Stomach (tissue), 9 donors: ENCODE results near the gene AFDN. TPM values are rescaled to one million over a fixed set of nuclear protein-coding genes. Genes with fewer than 3 reads are reported as not detected.

ENCODE experiments used
- DNase-seq, 2 donors: peaks; one replicate each; pipeline versions ENCODE4 v3.0.0 to v3.0.0-alpha.2; 2013 to 2019
- H3K27ac ChIP-seq, 5 donors: fragments of 200-600 bp in 4 of 5; sonication (generic) in 4 of 5; one replicate each; pipeline ENCODE4 v1.5.1; 2013 to 2019; ENCODE audit warnings: mild to moderate bottlenecking in 1 of 5, moderate library complexity in 1 of 5
- H3K27me3 ChIP-seq, 3 donors: fragments of 200-600 bp; sonication (generic); one replicate each; pipeline ENCODE4 v1.5.1; 2017 to 2019; ENCODE audit warnings: mixed run types in 1 of 3
- H3K36me3 ChIP-seq, 4 donors: fragments of 200-600 bp; sonication (generic); 1 replicate in 3 of 4; 2 replicates in 1 of 4; pipeline ENCODE4 v1.5.1; 2016 to 2019
- H3K4me1 ChIP-seq, 4 donors: fragments of 200-600 bp; sonication (generic); one replicate each; pipeline ENCODE4 v1.5.1; 2016 to 2019
- H3K4me3 ChIP-seq, 4 donors: fragments of 200-600 bp; sonication (generic) in 3 of 4; one replicate each; pipeline ENCODE4 v1.5.1; 2016 to 2019; ENCODE audit warnings: mild to moderate bottlenecking in 1 of 4
- H3K9me3 ChIP-seq, 4 donors: fragments of 200-600 bp; sonication (generic); one replicate each; pipeline ENCODE4 v1.5.1; 2016 to 2019
- CTCF ChIP-seq, 7 experiments: fragments of 450-650 bp in 4 of 7; fragments of 200-600 bp in 3 of 7; sonication (generic) in 3 of 7; IDR thresholded peaks; one replicate each; pipeline ENCODE4 v1.5.1; 2016 to 2019; ENCODE audit warnings: antibody characterized with exemption in 7 of 7, control low read depth in 2 of 7, mild to moderate bottlenecking in 1 of 7
- EP300 ChIP-seq: sonication (generic); formaldehyde crosslinking; IDR thresholded peaks from one replicate; pipeline ENCODE4 v1.6.1; 2017; ENCODE audit warnings: antibody characterized with exemption
- POLR2A ChIP-seq, 4 donors: fragments of 450-650 bp; IDR thresholded peaks; one replicate each; pipeline ENCODE4 v1.6.1; 2016; ENCODE audit warnings: antibody characterized with exemption in 4 of 4, control low read depth in 2 of 4, mild to moderate bottlenecking in 1 of 4, moderate library complexity in 1 of 4
- POLR2AphosphoS5 ChIP-seq, 3 donors: sonication (generic); formaldehyde crosslinking; IDR thresholded peaks; one replicate each; pipeline ENCODE4 v1.6.1; 2016; ENCODE audit warnings: antibody characterized with exemption in 3 of 3
- WGBS, 5 donors: extraction: QIAGEN DNeasy Blood & Tissue Kit in 3 of 5; methylation state at CpG; one replicate each; pipeline versions ENCODE4 v1.1.5 to v1.1.7; 2013 to 2018; 5-methylcytosine and 5-hydroxymethylcytosine counted together
- intact Hi-C: fragments of 100-400 bp; cut with DNase I; formaldehyde crosslinking; loops from one replicate; pipeline ENCODE4 v1.15.1; 2023; ENCODE audit warnings: low total_unique reads
- polyA plus RNA-seq, 3 donors: library from polyadenylated mRNA; stranded (reverse); fragments of 200-250 nt; gene quantifications; one replicate each; pipeline ENCODE4 v1.2.3, GENCODE V29; 2013
- total RNA-seq, 5 donors: library from RNA; depleted of rRNA; stranded (reverse); fragments of >200 nt; gene quantifications; one replicate each; pipeline versions ENCODE4 v1.1.0 to v1.2.3, GENCODE V29; 2014 to 2016
- donor health status: healthy with polysubstance abuse.
- donor health status: Bipolar disorder and iron deficiency.
- donor health status: healthy.

AFDN gene
- total and polyA plus RNA-seq, 8 donors: 24.8 to 521 (median 114) TPM

- no peak overlapping the region for H3K4me3 ChIP-seq
- no peaks in the 10 kb centered on the region for H3K27me3 ChIP-seq
- DNase-seq: no peak
- peaks cover 6 to 30% (median 19%) of the 10 kb centered on the region in 4 donors for H3K4me1 ChIP-seq
- H3K27ac ChIP-seq: no peak overlapping the region
- 83 to 90% (median 89%) methylated on average over 5 of the region's 5 CpGs for WGBS, 5 donors
- intact Hi-C loops: no loop called here
- peaks cover 0 to 46% (median 40%) of the 10 kb centered on the region in 4 donors for H3K36me3 ChIP-seq
- no peaks in the 10 kb centered on the region for H3K9me3 ChIP-seq
- TF ChIP-seq EP300 (no peak), CTCF (IDR thresholded peaks at IDR 0.05) (no peak), POLR2AphosphoS5 (IDR thresholded peaks at IDR 0.05) (no peak), POLR2A (IDR thresholded peaks at IDR 0.05) (no peak)
These were observed 133.9 kb downstream of the AFDN start for GRCh38 chr6:167960579-167960978.

- 56 to 85% (median 71%) methylated on average over 5 of the region's 5 CpGs for WGBS, 5 donors
- Histone ChIP-seq H3K27me3 (no peaks in the 10 kb centered on the region), H3K4me1 (peaks cover 6 to 35% (median 24%) of the 10 kb centered on the region in 4 donors), H3K4me3 (no peak overlapping the region), H3K27ac (no peak overlapping the region), H3K9me3 (no peaks in the 10 kb centered on the region), H3K36me3 (peaks cover 11 to 50% (median 44%) of the 10 kb centered on the region in 4 donors)
- TF ChIP-seq CTCF (IDR thresholded peaks at IDR 0.05) (no peak), POLR2AphosphoS5 (IDR thresholded peaks at IDR 0.05) (no peak), POLR2A (IDR thresholded peaks at IDR 0.05) (no peak), EP300 (no peak)
- intact Hi-C loops: no loop called here
- no peak for DNase-seq
These were observed 136.0 kb downstream of the AFDN start for GRCh38 chr6:167962711-167963110.

- DNase-seq: no peak
- 77 to 95% (median 87%) methylated on average over 8 of the region's 8 CpGs for WGBS, 5 donors
- peaks cover 6 to 35% (median 24%) of the 10 kb centered on the region in 4 donors for H3K4me1 ChIP-seq
- H3K9me3 ChIP-seq: no peaks in the 10 kb centered on the region
- H3K36me3 ChIP-seq: peaks cover 13 to 56% (median 51%) of the 10 kb centered on the region in 4 donors
- TF ChIP-seq CTCF (IDR thresholded peaks at IDR 0.05) (no peak), POLR2AphosphoS5 (IDR thresholded peaks at IDR 0.05) (no peak), EP300 (no peak), POLR2A (IDR thresholded peaks at IDR 0.05) (no peak)
- H3K4me3 ChIP-seq: no peak overlapping the region
- no peaks in the 10 kb centered on the region for H3K27me3 ChIP-seq
- peak overlapping the region in 4 of 5 donors; percentile 21 to 78 (median 48) for H3K27ac ChIP-seq
- intact Hi-C loops: no loop called here
These were observed 136.9 kb downstream of the AFDN start for GRCh38 chr6:167963589-167964057.

GRCh38 chr6:167965592-167966539, 139.2 kb downstream of the AFDN start:
- Histone ChIP-seq H3K9me3 (no peaks in the 10 kb centered on the region), H3K27me3 (no peaks in the 10 kb centered on the region), H3K4me1 (peaks cover 6 to 35% (median 22%) of the 10 kb centered on the region in 4 donors), H3K36me3 (peaks cover 24 to 77% (median 73%) of the 10 kb centered on the region in 4 donors), H3K4me3 (no peak overlapping the region), H3K27ac (peak overlapping the region; percentile 28 to 78 (median 62))
- 45 to 72% (median 52%) methylated on average over 37 to 39 of the region's 39 CpGs for WGBS, 5 donors
- TF ChIP-seq CTCF (IDR thresholded peaks at IDR 0.05) (no peak), POLR2AphosphoS5 (IDR thresholded peaks at IDR 0.05) (no peak), EP300 (no peak)
- intact Hi-C loops: no loop called here
- no peak for DNase-seq
